HepG2 (cell line): ENCODE measurements around the gene GPER1.

ENCODE experiments used
- CEBPB ChIP-seq: IDR thresholded peaks from 2 replicates; pipeline ENCODE4 v1.6.1; 2011; ENCODE audit warnings: low read depth, low read length, improper control_type of control experiment, borderline replicate concordance
- CTCF ChIP-seq: sonication (generic); formaldehyde crosslinking; IDR thresholded peaks from 2 replicates; pipeline ENCODE4 v1.5.0; 2020; ENCODE audit warnings: mild to moderate bottlenecking, missing genetic modification reagents, moderate library complexity
- PCBP2 ChIP-seq: fragments of 200-400 bp; formaldehyde crosslinking; optimal IDR thresholded peaks from 2 replicates; pipeline ENCODE3; 2018; ENCODE audit warnings: low read length, low read depth; ENCODE audit not compliant: poor library complexity, severe bottlenecking
- POLR2AphosphoS5 ChIP-seq: IDR thresholded peaks from 2 replicates; pipeline ENCODE4 v1.6.1; 2012; ENCODE audit warnings: low read depth, low read length
- RAD21 ChIP-seq: fragments of 450-650 bp; formaldehyde crosslinking; IDR thresholded peaks from 2 replicates; pipeline ENCODE4 v1.5.0; 2020; ENCODE audit warnings: mild to moderate bottlenecking
- RAD51 ChIP-seq: fragments of 450-650 bp; IDR thresholded peaks from 2 replicates; pipeline ENCODE4 v1.6.1; 2016; ENCODE audit warnings: borderline replicate concordance
- RFX5 ChIP-seq: IDR thresholded peaks from 2 replicates; pipeline ENCODE4 v1.6.1; 2011; ENCODE audit warnings: low read depth, low read length, improper control_type of control experiment
- TMF1 ChIP-seq: sonication (generic); formaldehyde crosslinking; IDR thresholded peaks from 2 replicates; pipeline ENCODE4 v1.8.1; 2022; ENCODE audit warnings: low read depth, missing genetic modification reagents
- ZBTB10 ChIP-seq: sonication (generic); formaldehyde crosslinking; IDR thresholded peaks from 2 replicates; pipeline ENCODE4 v1.4.0; 2020; ENCODE audit warnings: missing genetic modification reagents, borderline replicate concordance
- ZBTB46 ChIP-seq: sonication (generic); formaldehyde crosslinking; IDR thresholded peaks from 2 replicates; pipeline ENCODE4 v1.4.0; 2020; ENCODE audit warnings: mild to moderate bottlenecking, missing genetic modification reagents, borderline replicate concordance
- ZFP36L2 ChIP-seq: sonication (generic); formaldehyde crosslinking; IDR thresholded peaks from 2 replicates; pipeline ENCODE4 v1.4.0; 2020; ENCODE audit warnings: missing genetic modification reagents
- TF ChIP-seq, protein P1 (sequence below): IDR thresholded peaks from 2 replicates; pipeline ENCODE4 v1.6.1; 2016
- TF ChIP-seq, protein P2 (sequence below): sonication (generic); formaldehyde crosslinking; IDR thresholded peaks from 2 replicates; pipeline ENCODE4 v1.8.0; 2022; ENCODE audit warnings: missing genetic modification reagents, mild to moderate bottlenecking, borderline replicate concordance

- TF ChIP-seq PCBP2 (no peak), RAD51 (no peak), RFX5 (no peak), ZFP36L2 (no peak), POLR2AphosphoS5 (no peak), CEBPB (no peak), TMF1 (CRISPR knock-in tag) (no peak), ZBTB46 (CRISPR knock-in tag) (no peak), CTCF (CRISPR knock-in tag) (no peak), ZBTB10 (CRISPR knock-in tag) (no peak), RAD21 (CRISPR knock-in tag) (no peak)
- TF ChIP-seq, protein P1, sequence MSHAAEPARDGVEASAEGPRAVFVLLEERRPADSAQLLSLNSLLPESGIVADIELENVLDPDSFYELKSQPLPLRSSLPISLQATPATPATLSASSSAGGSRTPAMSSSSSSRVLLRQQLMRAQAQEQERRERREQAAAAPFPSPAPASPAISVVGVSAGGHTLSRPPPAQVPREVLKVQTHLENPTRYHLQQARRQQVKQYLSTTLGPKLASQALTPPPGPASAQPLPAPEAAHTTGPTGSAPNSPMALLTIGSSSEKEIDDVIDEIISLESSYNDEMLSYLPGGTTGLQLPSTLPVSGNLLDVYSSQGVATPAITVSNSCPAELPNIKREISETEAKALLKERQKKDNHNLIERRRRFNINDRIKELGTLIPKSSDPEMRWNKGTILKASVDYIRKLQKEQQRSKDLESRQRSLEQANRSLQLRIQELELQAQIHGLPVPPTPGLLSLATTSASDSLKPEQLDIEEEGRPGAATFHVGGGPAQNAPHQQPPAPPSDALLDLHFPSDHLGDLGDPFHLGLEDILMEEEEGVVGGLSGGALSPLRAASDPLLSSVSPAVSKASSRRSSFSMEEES (CRISPR knock-in tag), result no peak
- TF ChIP-seq, protein P2, sequence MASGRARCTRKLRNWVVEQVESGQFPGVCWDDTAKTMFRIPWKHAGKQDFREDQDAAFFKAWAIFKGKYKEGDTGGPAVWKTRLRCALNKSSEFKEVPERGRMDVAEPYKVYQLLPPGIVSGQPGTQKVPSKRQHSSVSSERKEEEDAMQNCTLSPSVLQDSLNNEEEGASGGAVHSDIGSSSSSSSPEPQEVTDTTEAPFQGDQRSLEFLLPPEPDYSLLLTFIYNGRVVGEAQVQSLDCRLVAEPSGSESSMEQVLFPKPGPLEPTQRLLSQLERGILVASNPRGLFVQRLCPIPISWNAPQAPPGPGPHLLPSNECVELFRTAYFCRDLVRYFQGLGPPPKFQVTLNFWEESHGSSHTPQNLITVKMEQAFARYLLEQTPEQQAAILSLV (CRISPR knock-in tag), result no peak
These were observed 49.1 kb downstream of the GPER1 start for GRCh38 chr7:1136841-1137516.
